GM06990 (cell line): Measurements from ENCODE around the gene PSMB9.

ENCODE experiments used
- DNase-seq: peaks from one replicate; pipeline ENCODE4 v3.0.0-alpha.2; 2011; ENCODE audit not compliant: insufficient read length; ENCODE audit errors: extremely low read depth
- H3K27me3 ChIP-seq: replicated peaks from 2 replicates; pipeline ENCODE4 v1.6.0; 2011; ENCODE audit warnings: low read length; ENCODE audit not compliant: control insufficient read depth, insufficient read depth
- H3K36me3 ChIP-seq: 2 replicates; pipeline ENCODE4 v1.5.1; 2011; ENCODE audit warnings: low read length; ENCODE audit not compliant: control insufficient read depth, insufficient read depth
- H3K4me3 ChIP-seq: replicated peaks from 2 replicates; pipeline ENCODE4 v1.5.1; 2011; ENCODE audit warnings: low read depth, mild to moderate bottlenecking, control low read depth, low read length
- TF ChIP-seq, protein P1 (sequence below): IDR thresholded peaks from 2 replicates; pipeline ENCODE4 v1.5.1; 2011; ENCODE audit warnings: low read length, control low read depth, mild to moderate bottlenecking, inconsistent platforms; ENCODE audit not compliant: insufficient read depth, poor library complexity, severe bottlenecking

The PSMB9 gene

DNA sequence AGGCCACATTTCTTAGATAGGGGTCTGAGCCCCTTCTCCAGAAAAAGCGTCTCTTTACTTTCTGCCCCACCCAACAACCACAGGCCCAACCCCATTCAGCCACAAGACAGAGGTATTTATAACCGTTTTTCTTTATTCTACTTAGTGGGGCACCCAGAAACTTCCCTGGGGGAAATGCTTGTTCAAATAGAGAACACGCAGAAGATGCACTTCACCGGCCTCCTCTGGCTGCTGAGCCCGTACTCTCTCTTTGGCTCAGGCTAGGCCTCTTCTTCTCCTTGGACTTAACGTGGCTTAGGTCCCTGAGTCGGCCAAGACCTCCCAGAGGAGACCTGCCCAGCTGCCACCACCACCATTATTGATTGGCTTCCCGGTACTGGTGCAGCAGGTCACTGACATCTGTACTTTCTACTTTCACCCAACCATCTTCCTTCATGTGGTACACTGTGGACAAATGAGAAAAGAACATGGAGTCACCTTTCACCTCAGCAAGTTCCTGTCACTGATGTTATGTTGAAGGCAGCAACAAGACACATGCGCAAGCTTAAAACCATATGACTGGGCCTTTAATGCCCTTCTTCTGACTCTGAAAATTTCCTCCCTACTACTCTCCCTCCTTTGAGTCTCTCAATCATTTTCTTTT lies 13.3 kb upstream of the PSMB9 start:
- TF ChIP-seq, protein P1, sequence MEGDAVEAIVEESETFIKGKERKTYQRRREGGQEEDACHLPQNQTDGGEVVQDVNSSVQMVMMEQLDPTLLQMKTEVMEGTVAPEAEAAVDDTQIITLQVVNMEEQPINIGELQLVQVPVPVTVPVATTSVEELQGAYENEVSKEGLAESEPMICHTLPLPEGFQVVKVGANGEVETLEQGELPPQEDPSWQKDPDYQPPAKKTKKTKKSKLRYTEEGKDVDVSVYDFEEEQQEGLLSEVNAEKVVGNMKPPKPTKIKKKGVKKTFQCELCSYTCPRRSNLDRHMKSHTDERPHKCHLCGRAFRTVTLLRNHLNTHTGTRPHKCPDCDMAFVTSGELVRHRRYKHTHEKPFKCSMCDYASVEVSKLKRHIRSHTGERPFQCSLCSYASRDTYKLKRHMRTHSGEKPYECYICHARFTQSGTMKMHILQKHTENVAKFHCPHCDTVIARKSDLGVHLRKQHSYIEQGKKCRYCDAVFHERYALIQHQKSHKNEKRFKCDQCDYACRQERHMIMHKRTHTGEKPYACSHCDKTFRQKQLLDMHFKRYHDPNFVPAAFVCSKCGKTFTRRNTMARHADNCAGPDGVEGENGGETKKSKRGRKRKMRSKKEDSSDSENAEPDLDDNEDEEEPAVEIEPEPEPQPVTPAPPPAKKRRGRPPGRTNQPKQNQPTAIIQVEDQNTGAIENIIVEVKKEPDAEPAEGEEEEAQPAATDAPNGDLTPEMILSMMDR = no peak
- Histone ChIP-seq H3K36me3 (peaks cover 7% of the 10 kb centered on the region), H3K4me3 (no peak overlapping the region), H3K27me3 (no peaks in the 10 kb centered on the region)
- DNase-seq = peak; percentile 65

- H3K36me3 ChIP-seq = peaks cover 12% of the 10 kb centered on the region
- peak overlapping the region; percentile 81 for H3K4me3 ChIP-seq
- DNase-seq = no peak
- no peaks in the 10 kb centered on the region for H3K27me3 ChIP-seq
- TF ChIP-seq, protein P1 = no peak
Observed at GRCh38 chr6:32842021-32842650, 11.9 kb upstream of the PSMB9 start.

- Histone ChIP-seq H3K27me3 (no peaks in the 10 kb centered on the region), H3K36me3 (peaks cover 17% of the 10 kb centered on the region), H3K4me3 (peak overlapping the region; percentile 81)
- DNase-seq = no peak
- TF ChIP-seq, protein P1 = no peak
Observed at GRCh38 chr6:32842690-32843089, 11.3 kb upstream of the PSMB9 start.

DNA sequence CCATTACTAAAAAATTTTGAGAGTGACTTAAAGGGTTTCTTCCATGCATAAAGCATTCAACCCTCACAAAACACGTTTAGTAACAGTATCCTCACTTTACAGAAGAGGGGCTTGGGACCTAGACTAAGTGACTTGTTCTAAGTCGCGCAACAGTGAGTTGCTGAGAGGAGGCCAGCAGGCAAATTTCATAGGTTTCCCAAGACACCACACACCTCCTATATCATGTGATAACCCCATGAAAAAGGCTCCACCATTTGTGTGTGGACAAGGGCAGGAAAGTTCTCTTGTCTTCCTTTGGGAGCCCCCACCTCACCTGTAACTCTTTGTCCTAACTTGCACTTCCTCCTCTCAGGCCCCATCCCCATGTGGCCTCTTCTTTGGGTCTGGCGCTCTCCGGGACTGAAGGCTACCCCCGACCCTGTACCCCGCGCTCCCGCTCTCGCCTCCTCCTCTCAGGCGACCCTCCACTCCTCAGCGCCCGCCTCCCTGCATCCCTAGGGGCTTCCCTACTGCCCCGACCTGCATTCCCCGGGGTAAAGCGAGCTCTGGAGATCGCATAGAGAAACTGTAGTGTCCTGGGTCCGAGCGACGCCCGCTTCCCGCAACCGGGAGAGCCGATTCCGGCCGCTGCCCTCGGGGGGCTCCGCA lies 10.5 kb upstream of the PSMB9 start:
- no peak for DNase-seq
- Histone ChIP-seq H3K4me3 (peak overlapping the region; percentile 81), H3K36me3 (peaks cover 24% of the 10 kb centered on the region), H3K27me3 (no peaks in the 10 kb centered on the region)
- TF ChIP-seq, protein P1 = no peak

DNA sequence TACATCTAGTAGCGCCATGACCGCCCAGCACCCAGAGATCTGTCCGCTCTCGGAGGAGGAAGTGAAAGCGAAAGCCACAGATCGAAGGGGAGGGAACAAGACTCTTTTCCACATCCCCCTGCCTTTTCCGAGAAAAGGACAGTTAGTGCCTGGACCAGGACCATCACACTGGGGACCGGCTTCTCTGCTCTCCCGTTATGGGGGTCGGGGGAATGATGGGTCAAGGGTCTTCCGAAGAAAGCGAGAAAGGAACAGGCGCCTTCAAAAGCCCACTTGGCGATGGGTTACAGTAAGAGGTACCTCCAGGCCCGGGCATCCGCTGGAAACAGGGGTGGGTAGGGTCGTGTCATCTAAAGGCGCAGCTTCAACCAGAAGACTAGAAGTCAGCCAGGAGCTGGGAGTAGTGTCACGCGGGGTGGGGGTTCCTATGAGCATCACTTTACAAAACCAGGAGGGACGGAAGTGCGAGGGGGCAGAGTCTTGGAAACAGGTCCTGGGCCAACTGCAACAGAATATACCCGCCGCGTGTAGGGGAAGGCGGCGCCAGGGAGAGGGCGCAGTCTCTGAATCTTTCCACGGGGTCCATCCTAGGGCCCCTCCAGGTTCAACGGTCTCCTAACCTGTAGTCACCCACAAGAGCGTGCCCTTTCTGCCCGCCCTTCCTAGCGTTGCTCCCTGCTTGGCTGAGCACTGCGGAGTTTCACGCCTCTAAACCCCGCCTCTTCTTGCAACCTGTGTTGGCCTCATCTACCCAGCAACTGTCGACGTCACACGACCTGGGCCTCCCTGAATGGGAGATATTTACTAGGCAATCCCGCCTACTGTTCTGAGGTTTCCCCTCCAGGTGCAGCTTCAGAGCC lies 9.8 kb upstream of the PSMB9 start, which contains the start of gene PSMB8:
TSS of gene PSMB8 (minus strand) at position 69 of the 860 bp plus-strand sequence. CDS start at position 18, 51 bp downstream.
- DNase-seq = peak; percentile 89
- Histone ChIP-seq H3K36me3 (peaks cover 31% of the 10 kb centered on the region), H3K27me3 (no peaks in the 10 kb centered on the region), H3K4me3 (peak within 1 kb of the TSS; percentile 81)
- TF ChIP-seq, protein P1 = no peak
